RWPE1 (cell line): Measurements from ENCODE around the gene ZBTB47.

Source experiments
- CTCF ChIA-PET: fragments of 350-600 bp; sonication (Branson Sonifier 250); formaldehyde crosslinking; extraction: SDS; loops from one replicate; lab custom pipeline; 2021; lab: Yijun Ruan, JAX
- POLR2A ChIA-PET: fragments of 400-600 bp; formaldehyde crosslinking; extraction: SDS; loops from one replicate; lab custom pipeline; 2020; ENCODE audit warnings: antibody characterized with exemption; ENCODE audit not compliant: low non-redundant PET; lab: Yijun Ruan, JAX
- DNase-seq: peaks from one replicate; pipeline ENCODE4 v3.0.0; 2012; ENCODE audit warnings: low spot score
- H3K27ac ChIP-seq: fragments of 450-650 bp; 2 replicates; pipeline ENCODE4 v1.5.1; 2017
- TF ChIP-seq, protein P1 (sequence below): fragments of 450-650 bp; conservative IDR thresholded peaks from 2 replicates; pipeline ENCODE4 v1.5.1; 2017; ENCODE audit warnings: low read depth, mild to moderate bottlenecking

ZBTB47 gene

DNA sequence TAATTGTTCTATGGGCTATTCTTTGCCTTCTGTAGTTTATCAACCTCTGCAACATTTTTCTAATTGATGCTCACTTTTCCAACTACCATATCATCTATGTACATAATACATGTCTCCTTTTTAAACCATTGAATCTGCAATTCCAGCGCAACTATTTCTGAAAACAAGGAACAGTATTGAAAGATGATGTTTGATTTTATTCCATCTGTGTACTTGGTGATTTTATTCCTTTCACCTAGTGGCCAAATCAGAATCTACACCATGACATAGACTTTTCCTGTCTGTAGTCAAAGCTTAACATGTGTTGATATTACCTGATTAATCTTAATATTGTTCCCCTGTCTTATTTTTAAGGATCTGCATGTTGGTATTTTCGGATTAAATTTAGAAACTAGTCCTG, 40.0 kb upstream of the ZBTB47 start:
- TF ChIP-seq, protein P1, sequence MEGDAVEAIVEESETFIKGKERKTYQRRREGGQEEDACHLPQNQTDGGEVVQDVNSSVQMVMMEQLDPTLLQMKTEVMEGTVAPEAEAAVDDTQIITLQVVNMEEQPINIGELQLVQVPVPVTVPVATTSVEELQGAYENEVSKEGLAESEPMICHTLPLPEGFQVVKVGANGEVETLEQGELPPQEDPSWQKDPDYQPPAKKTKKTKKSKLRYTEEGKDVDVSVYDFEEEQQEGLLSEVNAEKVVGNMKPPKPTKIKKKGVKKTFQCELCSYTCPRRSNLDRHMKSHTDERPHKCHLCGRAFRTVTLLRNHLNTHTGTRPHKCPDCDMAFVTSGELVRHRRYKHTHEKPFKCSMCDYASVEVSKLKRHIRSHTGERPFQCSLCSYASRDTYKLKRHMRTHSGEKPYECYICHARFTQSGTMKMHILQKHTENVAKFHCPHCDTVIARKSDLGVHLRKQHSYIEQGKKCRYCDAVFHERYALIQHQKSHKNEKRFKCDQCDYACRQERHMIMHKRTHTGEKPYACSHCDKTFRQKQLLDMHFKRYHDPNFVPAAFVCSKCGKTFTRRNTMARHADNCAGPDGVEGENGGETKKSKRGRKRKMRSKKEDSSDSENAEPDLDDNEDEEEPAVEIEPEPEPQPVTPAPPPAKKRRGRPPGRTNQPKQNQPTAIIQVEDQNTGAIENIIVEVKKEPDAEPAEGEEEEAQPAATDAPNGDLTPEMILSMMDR: peak; percentile 37; the same call in 1 of the 2 replicates
- no peak overlapping the region for H3K27ac ChIP-seq
- DNase-seq: no peak
- ChIA-PET CTCF (interaction anchor here (0.5 to 0.7 kb wide), 2 partner anchors 123 to 442 kb away, joined by 3 to 4 read pairs; no protein-coding TSS in a partner anchor), POLR2A (no interaction called here)

DNA sequence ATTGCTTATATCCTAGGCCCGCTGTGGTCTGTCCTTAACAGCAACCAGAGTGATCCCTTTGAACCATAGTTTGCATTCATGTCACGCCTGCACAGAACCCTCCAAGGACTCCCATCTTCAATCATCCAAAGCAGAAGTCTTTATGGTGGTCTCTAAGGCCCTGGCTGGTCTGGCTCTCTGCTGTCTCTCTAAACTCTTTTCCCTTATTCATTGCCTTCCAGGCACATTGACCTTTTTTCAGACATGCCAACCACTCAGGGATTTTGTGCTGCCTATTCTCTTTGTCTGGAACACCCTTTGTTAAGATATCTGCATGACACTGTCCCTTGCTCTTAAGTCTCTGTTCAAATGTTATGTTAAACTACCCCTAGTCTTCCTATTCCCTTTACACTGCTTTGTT, 21.9 kb upstream of the ZBTB47 start:
- ChIA-PET CTCF (no interaction called here), POLR2A (no interaction called here)
- H3K27ac ChIP-seq: no peak overlapping the region
- DNase-seq: no peak
- TF ChIP-seq, protein P1: no peak

DNA sequence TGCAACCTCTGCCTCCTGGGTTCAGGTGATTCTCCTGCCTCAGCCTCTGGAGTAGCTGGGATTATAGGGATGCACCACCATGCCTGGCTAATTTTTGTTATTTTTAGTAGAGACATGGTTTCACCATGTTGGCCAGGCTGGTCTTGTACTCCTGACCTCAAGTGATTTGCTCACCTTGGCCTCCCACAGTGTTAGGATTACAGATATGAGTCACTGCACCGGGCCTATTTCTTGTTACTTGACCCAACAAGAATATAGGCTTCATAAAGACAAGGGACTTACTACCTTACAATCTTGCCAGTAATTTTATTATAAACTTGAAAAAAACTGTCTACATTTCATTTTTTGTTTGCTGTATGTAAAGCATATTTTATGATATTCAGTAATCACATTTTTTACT, 21.4 kb upstream of the ZBTB47 start:
- DNase-seq: no peak
- ChIA-PET CTCF (no interaction called here), POLR2A (no interaction called here)
- no peak overlapping the region for H3K27ac ChIP-seq
- TF ChIP-seq, protein P1: no peak

DNA sequence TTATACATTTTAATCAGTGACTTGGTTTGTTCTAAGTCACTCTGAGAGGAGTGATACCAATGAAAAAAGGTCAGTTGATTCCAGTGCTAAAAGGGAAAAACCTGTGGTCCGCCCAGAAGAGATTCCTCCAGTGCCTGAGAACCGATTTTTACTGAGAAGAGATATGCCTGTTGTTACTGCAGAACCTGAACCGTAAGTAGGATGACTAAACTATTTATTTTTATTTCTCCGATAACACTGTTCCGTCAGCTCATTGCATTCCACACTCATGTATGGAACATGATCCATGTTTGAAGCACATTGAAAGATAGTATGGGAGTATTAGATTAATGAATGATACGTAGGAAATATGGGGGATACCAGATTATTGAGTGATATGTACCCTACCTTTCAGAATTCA, 20.0 kb upstream of the ZBTB47 start:
- ChIA-PET CTCF (interaction anchor here (0.6 kb wide), 1 partner anchor 112 kb away, joined by 3 read pairs; no protein-coding TSS in a partner anchor), POLR2A (no interaction called here)
- TF ChIP-seq, protein P1: no peak
- DNase-seq: no peak
- H3K27ac ChIP-seq: no peak overlapping the region

DNA sequence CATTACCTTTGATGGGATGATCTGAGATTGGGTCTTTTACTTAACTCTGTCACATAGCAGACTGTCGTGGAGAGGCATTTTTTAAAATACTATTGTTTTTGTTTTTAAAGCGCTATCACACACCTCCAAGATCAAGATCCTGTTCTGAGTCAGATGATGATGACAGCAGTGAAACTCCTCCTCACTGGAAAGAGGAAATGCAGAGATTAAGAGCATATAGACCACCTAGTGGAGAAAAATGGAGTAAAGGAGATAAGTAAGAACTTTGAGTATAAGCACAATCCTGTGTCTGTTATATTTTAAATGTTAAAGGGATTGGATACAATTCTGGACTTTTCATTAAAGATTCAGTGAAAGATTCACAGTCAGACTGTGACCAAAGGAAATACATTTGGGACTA, 18.4 kb upstream of the ZBTB47 start:
- ChIA-PET CTCF (no interaction called here), POLR2A (no interaction called here)
- no peak for DNase-seq
- TF ChIP-seq, protein P1: no peak
- no peak overlapping the region for H3K27ac ChIP-seq

DNA sequence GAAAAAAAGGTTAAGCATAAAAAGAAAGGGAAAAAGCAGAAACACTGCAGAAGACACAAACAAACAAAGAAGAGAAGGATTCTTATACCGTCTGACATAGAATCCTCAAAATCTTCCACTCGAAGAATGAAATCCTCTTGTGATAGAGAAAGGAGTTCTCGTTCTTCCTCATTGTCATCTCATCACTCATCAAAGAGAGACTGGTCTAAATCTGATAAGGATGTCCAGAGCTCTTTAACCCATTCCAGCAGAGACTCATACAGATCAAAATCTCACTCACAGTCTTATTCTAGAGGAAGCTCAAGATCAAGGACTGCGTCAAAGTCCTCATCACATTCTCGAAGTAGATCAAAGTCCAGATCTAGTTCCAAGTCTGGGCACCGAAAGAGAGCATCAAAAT, 16.5 kb upstream of the ZBTB47 start:
- no peak overlapping the region for H3K27ac ChIP-seq
- TF ChIP-seq, protein P1: no peak
- no peak for DNase-seq
- ChIA-PET POLR2A (no interaction called here), CTCF (no interaction called here)
